Suprapubic skin (tissue), 4 donors: ENCODE measurements around the gene EPS8. TPM values are rescaled to one million over a fixed set of nuclear protein-coding genes. Genes with fewer than 3 reads are reported as not detected.

Experiments
- DNase-seq, 2 donors: peaks; one replicate each; pipeline ENCODE4 v3.0.0-alpha.2; 2019; ENCODE audit warnings: low spot score in 2 of 2
- H3K27ac ChIP-seq: fragments of 200-600 bp; sonication (generic); one replicate; pipeline ENCODE4 v1.5.1; 2019
- H3K27me3 ChIP-seq: fragments of 200-600 bp; sonication (generic); one replicate; pipeline ENCODE4 v1.5.1; 2019
- H3K36me3 ChIP-seq: fragments of 200-600 bp; sonication (generic); one replicate; pipeline ENCODE4 v1.5.1; 2019
- H3K4me1 ChIP-seq: fragments of 200-600 bp; sonication (generic); one replicate; pipeline ENCODE4 v1.5.1; 2019
- H3K4me3 ChIP-seq: fragments of 200-600 bp; sonication (generic); one replicate; pipeline ENCODE4 v1.5.1; 2019; ENCODE audit warnings: mild to moderate bottlenecking
- H3K9me3 ChIP-seq: fragments of 200-600 bp; sonication (generic); one replicate; pipeline ENCODE4 v1.5.1; 2019
- EP300 ChIP-seq: sonication (generic); formaldehyde crosslinking; IDR thresholded peaks from one replicate; pipeline ENCODE4 v1.6.1; 2017; ENCODE audit warnings: antibody characterized with exemption
- POLR2A ChIP-seq, 2 donors: fragments of 450-650 bp; IDR thresholded peaks; one replicate each; pipeline ENCODE4 v1.6.1; 2017; ENCODE audit warnings: antibody characterized with exemption in 2 of 2, mild to moderate bottlenecking in 2 of 2, moderate library complexity in 2 of 2
- POLR2AphosphoS5 ChIP-seq, 3 donors: sonication (generic); formaldehyde crosslinking; IDR thresholded peaks; one replicate each; pipeline ENCODE4 v1.6.1; 2017; ENCODE audit warnings: antibody characterized with exemption in 3 of 3
- WGBS: methylation state at CpG from one replicate; pipeline ENCODE4 v1.1.5; 2018; 5-methylcytosine and 5-hydroxymethylcytosine counted together
- total RNA-seq, 4 donors: library from RNA; depleted of rRNA; stranded (reverse); fragments of >200 nt; gene quantifications; one replicate each; pipeline ENCODE4 v1.1.0, GENCODE V29; 2016
- TF ChIP-seq, protein P1 (sequence below), 2 donors: fragments of 200-600 bp in 1 of 2; fragments of 450-650 bp in 1 of 2; sonication (generic) in 1 of 2; IDR thresholded peaks; one replicate each; pipeline ENCODE4 v1.5.1; 2016 to 2019; ENCODE audit warnings: antibody characterized with exemption in 2 of 2, mild to moderate bottlenecking in 1 of 2, moderate library complexity in 1 of 2

EPS8 gene
- total RNA-seq, result 10 to 100 TPM; 15.7 to 38.8 (median 27.3) TPM

DNA sequence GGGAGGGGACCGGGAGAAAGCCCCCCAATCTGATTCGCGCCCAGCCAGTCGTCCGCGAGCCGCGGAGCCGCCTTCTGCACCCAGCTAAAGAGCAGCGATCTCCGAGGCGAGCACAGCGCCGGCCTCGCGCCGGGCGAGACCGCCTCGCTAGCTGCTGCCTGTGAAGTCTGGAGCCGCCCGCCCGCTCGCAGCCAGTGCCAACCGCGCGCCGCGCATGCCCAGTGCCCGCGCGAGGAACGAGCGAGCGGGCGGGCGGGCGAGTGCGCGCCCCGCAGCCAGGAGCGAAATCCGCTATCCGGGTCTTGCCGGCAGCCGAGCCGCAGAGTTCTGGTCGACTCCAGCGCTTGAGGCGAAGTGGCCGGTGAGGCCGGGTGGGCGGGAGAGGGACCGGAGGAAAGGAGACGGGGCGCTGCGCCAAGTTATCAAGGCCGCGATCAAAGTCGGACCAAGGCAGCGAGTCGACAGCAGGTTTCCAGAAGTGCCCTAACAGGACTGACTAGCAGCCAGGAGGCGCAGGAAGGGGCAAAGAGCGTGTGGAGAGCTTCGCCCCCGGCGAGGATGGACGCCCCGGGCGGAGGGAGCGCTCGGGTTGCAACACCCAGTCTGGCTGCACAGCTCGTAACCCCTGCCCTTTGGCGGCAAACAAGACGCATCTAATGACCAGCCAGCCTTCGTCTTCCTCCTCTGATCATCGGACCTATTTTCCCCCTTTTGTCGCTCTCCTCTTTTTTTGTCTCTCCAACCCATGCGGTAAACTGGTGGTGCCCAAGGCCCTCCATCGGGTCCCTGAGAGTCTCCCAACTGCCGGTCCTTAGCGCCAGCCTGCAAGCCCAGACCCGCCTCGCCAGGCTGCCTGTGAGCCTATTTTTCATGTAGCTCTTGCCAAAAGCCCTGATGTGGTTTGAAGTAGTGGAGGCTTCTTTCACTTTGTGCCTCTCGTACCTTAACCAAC lies at the start of gene EPS8:
Gene EPS8, minus strand, starts transcription at position 169 of the 952 bp plus-strand sequence. CDS start 106,437 bp downstream, outside the sequence.
- Histone ChIP-seq H3K9me3 (no peaks in the 10 kb centered on the region), H3K27me3 (no peaks in the 10 kb centered on the region), H3K27ac (peak within 1 kb of the TSS; percentile 91), H3K36me3 (no peaks in the 10 kb centered on the region), H3K4me3 (peak within 1 kb of the TSS; percentile 84), H3K4me1 (peaks cover 22% of the 10 kb centered on the region)
- WGBS, result 1% methylated on average over 48 of the region's 85 CpGs
- TF ChIP-seq POLR2AphosphoS5 (IDR thresholded peaks at IDR 0.05) (peak in 2 of 3 donors; percentile 53 to 56), POLR2A (IDR thresholded peaks at IDR 0.05) (peak; percentile 14 to 85)
- TF ChIP-seq, protein P1, sequence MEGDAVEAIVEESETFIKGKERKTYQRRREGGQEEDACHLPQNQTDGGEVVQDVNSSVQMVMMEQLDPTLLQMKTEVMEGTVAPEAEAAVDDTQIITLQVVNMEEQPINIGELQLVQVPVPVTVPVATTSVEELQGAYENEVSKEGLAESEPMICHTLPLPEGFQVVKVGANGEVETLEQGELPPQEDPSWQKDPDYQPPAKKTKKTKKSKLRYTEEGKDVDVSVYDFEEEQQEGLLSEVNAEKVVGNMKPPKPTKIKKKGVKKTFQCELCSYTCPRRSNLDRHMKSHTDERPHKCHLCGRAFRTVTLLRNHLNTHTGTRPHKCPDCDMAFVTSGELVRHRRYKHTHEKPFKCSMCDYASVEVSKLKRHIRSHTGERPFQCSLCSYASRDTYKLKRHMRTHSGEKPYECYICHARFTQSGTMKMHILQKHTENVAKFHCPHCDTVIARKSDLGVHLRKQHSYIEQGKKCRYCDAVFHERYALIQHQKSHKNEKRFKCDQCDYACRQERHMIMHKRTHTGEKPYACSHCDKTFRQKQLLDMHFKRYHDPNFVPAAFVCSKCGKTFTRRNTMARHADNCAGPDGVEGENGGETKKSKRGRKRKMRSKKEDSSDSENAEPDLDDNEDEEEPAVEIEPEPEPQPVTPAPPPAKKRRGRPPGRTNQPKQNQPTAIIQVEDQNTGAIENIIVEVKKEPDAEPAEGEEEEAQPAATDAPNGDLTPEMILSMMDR (IDR thresholded peaks at IDR 0.05), result no peak
- peak; percentile 93 to 94 for DNase-seq

GRCh38 chr12:15837141-15837790 lies 48.1 kb upstream of the EPS8 start:
- no peak for TF ChIP-seq EP300
- no peak for TF ChIP-seq POLR2A (IDR thresholded peaks at IDR 0.05)
- TF ChIP-seq, protein P1 (IDR thresholded peaks at IDR 0.05), result no peak
- no peak for TF ChIP-seq POLR2AphosphoS5 (IDR thresholded peaks at IDR 0.05)
- peaks cover 4% of the 10 kb centered on the region for H3K4me1 ChIP-seq
- no peaks in the 10 kb centered on the region for H3K9me3 ChIP-seq
- H3K27me3 ChIP-seq, result no peaks in the 10 kb centered on the region
- H3K36me3 ChIP-seq, result no peaks in the 10 kb centered on the region
- no peak for DNase-seq
- no peak overlapping the region for H3K4me3 ChIP-seq
- H3K27ac ChIP-seq, result no peak overlapping the region
- WGBS, result 41% methylated on average over 5 of the region's 5 CpGs

GRCh38 chr12:15834575-15834974 lies 45.4 kb upstream of the EPS8 start:
- TF ChIP-seq, protein P1 (IDR thresholded peaks at IDR 0.05), result no peak
- TF ChIP-seq POLR2A (IDR thresholded peaks at IDR 0.05) (no peak), EP300 (no peak), POLR2AphosphoS5 (IDR thresholded peaks at IDR 0.05) (no peak)
- Histone ChIP-seq H3K9me3 (no peaks in the 10 kb centered on the region), H3K27ac (no peak overlapping the region), H3K4me3 (no peak overlapping the region), H3K36me3 (no peaks in the 10 kb centered on the region), H3K4me1 (peaks cover 4% of the 10 kb centered on the region), H3K27me3 (no peaks in the 10 kb centered on the region)
- no peak for DNase-seq
- 66% methylated on average over 4 of the region's 4 CpGs for WGBS

DNA sequence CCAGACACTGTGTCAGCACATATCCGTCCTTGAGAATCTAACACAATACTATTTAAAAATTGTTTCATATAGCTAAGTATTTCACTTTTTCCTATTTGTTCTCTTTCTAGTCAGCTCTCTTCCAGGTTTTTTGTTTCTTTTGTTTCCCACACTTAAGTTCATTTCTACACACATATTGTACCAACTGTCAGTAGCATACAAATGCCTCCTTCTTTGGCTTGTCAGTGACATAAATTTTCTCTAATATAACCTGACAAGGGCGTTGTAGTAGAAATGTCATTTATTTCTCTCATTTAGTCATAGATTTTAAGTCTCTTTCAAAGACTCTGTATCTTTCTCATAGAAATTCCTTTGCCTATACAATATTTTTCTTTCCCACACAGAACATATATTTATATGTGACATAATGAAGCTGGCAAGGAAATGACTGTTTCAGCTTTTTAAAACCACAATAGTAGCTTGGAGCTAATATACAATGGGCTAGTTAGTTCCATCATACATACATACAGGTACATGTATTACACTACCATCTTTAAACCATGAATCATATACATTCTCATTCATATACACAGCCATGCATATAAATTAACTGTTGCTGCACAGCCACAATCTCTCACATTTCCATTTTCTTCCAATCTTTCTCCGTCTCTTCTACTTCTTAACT lies 42.3 kb upstream of the EPS8 start:
- Histone ChIP-seq H3K36me3 (no peaks in the 10 kb centered on the region), H3K4me3 (no peak overlapping the region)
- WGBS, result 79% methylated on average over 3 of the region's 3 CpGs

More for the DNA sequence above, 42.3 kb upstream of the EPS8 start:
- no peaks in the 10 kb centered on the region for H3K27me3 ChIP-seq
- no peak for DNase-seq
- no peaks in the 10 kb centered on the region for H3K4me1 ChIP-seq
- H3K9me3 ChIP-seq, result no peaks in the 10 kb centered on the region
- no peak for TF ChIP-seq EP300
- TF ChIP-seq POLR2AphosphoS5 (IDR thresholded peaks at IDR 0.05), result no peak
- TF ChIP-seq, protein P1 (IDR thresholded peaks at IDR 0.05), result no peak
- no peak for TF ChIP-seq POLR2A (IDR thresholded peaks at IDR 0.05)
- H3K27ac ChIP-seq, result no peak overlapping the region
